Fibroblast of the aortic adventitia (primary cell): ENCODE results near the gene LRP1. TPM values are rescaled to one million over a fixed set of nuclear protein-coding genes. Genes with fewer than 3 reads are reported as not detected.

ENCODE experiments used
- DNase-seq: peaks from one replicate; pipeline ENCODE4 v3.0.0-alpha.2; 2010; ENCODE audit warnings: low read depth
- H3K4me3 ChIP-seq: 2 replicates; pipeline ENCODE4 v1.5.1; 2011; ENCODE audit warnings: low read depth, mild to moderate bottlenecking, control low read depth, low read length, moderate library complexity
- CTCF ChIP-seq: IDR thresholded peaks from 2 replicates; pipeline ENCODE4 v1.5.1; 2011; ENCODE audit warnings: mild to moderate bottlenecking, low read length, control low read depth, inconsistent platforms; ENCODE audit not compliant: insufficient read depth
- total RNA-seq: library from RNA; depleted of rRNA; stranded (reverse); fragments of >200 nt; gene quantifications from 2 replicates; pipeline ENCODE4 v1.2.3, GENCODE V29; 2012; ENCODE audit warnings: low replicate concordance

Gene LRP1
- total RNA-seq, 1 donor, result 541 TPM

GRCh38 chr12:57129889-57130288, 1.6 kb downstream of the LRP1 start:
- H3K4me3 ChIP-seq, result peak overlapping the region; percentile 89
- peak; percentile 87 for DNase-seq
- TF ChIP-seq CTCF, result no peak

- H3K4me3 ChIP-seq, result peak overlapping the region; percentile 89
- no peak for DNase-seq
- no peak for TF ChIP-seq CTCF
Measured at GRCh38 chr12:57130941-57131340, 2.7 kb downstream of the LRP1 start.

DNA sequence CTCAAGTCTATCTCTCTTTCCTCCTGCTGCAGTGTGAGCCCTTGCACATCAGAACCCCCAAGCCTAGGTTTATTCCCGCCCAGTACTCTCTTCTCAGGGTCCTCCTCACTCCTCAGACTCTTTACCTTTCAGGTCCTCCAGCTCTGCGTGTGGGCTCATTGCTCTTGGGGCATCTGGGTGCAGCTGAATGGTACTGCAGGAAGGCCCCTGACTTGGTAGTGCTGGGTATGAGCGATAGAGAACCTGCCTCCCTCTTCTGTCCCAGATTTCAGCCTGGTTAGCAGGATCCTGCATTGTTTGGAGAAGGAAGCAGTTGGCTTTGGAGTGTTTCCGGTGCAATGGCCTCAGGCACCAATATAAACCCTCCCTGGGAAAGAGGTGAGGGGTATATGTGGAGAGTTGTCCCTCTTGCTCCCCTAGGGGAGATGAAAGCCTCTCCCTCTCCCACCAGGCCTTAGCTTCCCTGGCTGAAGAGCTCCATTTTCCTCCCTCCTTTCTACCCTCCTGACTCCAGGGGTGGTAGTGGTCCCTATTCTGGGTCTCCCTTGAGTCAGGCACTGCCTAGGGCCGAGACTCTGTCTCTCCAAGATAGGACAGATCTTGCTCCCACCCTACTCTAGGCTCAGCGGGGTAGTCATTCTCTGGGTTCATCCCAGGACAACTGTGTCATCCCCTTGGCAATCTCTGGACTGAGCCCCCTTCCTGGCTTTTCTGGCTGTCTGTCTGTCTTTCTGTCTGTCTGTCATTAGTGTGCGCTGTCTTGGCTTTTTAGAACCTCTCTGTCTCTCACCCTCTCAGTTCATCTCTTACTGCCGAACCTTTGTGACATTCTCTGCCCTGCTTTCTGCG, 3.8 kb downstream of the LRP1 start:
- DNase-seq, result no peak
- TF ChIP-seq CTCF, result no peak
- H3K4me3 ChIP-seq, result peak overlapping the region; percentile 89

DNA sequence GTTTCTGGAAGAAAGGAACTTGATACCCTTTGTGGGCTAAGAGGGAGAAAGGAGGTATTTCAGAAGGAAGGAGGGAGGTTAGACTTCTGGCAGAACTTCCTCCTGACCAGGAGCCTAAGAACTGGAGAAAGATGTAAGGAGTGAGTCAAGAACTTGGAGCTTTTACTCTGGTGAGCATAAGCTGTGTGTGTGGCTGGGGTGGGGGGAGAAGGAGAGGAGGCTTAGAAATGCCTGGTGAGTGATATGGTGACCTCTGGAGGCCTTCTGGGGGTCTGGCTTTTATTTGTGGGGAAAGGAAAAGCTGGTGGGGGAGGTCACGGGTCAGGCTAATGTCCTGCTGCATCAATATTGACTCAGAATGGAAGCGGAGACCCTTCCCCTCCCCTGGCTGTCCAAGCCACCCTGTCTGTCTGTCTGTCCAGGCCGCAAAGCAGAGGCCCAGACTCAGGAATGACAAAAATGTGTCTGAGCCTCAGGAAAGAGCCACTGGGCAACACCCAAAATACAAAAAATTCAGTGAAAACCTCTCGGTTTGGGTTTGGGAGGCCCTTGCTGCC, 4.8 kb downstream of the LRP1 start:
- peak; percentile 87 for DNase-seq
- peak overlapping the region; percentile 89 for H3K4me3 ChIP-seq
- TF ChIP-seq CTCF, result no peak

DNA sequence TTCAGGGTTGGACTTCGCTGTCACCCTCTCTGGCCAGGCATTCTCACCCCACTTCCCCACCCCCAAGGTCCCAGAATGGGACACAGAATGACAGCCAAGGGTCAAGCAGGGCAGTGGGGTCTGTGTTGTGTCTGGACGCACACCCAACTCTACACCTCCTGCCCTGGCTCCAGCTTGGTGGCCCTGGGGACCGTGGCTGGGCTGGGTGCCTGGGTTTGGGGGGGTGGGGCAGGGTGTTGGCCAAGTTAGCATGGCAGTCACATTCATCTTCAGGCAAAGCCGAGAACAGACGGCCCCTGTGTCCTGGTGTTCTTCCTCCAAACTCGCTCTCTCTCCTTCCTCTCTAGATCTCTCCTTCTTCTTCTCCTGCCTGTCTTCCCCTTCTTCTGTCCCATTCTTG, 5.6 kb downstream of the LRP1 start:
- H3K4me3 ChIP-seq, result peak overlapping the region; percentile 54
- DNase-seq, result peak; percentile 41
- TF ChIP-seq CTCF, result no peak

DNA sequence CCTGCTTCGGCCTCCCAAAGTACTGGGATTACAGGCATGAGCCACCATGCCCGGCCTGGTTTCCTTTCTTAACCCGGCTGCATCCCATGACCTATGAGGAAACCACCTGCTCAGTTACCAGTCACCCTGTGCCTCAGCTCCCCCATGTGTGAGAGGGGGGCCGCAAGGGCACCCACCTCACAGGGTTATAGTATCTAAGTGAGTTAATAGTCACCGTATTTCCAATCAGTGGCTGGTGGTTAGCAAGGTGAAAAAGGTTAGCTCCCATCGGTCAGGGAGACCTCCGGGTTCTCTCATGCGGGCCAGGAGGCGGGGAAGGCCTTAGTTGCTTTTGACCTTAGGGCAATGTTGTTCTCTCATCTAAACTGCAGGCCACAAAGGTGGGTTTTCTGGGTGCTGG, 6.7 kb downstream of the LRP1 start:
- TF ChIP-seq CTCF, result no peak
- peak overlapping the region; percentile 59 for H3K4me3 ChIP-seq
- no peak for DNase-seq
